GM19328 (cell line): ENCODE measurements around the gene TAS2R40.
"Not testable (repeated sequence)": the region's sequence is repeated elsewhere in the genome, so short reads cannot be mapped to it uniquely, and the experiment has no call there.

Experiments used
- ATAC-seq: cut with Tn5 transposase; IDR thresholded peaks from one replicate; pipeline ENCODE4 v1.9.1; 2021; ENCODE audit warnings: mild to moderate bottlenecking, moderate library complexity; ENCODE audit not compliant: unreplicated experiment

TAS2R40 gene

DNA sequence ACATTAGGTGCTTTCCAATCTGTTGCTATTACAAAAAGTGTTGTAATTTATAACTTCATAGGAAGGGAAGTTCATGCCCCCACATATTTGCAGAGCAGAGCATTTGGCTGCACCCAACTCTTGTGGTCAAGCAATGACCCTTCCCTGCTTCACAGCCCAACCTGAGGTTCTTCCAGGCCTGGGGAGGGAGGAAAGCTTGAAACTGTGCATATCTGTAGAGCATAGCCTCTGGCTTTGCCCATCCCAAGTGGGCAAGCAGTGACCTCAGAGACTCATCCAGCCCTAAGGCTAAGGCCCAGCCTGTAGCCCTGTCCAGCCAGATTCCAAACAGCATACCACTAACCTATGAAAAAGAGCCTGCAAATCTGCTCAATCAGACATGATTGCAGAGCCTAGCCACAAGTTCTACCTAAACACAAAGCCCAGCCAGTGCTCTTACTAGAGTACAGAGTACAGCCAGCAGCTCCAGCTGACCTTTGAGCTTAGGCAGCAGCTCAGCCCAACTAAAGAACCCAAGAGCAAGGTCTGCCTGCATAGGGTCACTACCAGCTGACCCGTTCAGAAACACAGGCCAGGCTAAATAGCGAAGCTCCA is 27.0 kb downstream of the TAS2R40 start:
- ATAC-seq = no peak

- ATAC-seq = no peak
These were observed 28.4 kb downstream of the TAS2R40 start for GRCh38 chr7:143250199-143250598.

DNA sequence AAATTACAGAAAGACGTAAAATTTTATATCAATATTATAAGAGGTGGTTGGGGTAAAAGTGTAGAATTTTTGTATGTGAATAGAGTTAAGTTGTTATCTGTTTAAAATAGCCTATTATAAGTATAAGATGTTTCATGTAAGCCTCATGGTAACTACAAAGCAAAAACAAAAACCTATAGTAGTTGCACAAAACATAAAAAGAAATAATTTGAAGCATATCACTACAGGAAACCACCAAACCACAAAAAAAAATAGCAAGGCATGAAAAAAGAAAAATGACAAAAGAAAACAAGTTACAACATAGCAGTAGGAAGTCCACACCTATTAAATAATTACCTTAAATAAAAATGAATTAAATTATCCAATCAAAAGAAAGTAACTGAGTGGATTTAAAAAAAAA is 29.0 kb downstream of the TAS2R40 start:
- no peak for ATAC-seq

DNA sequence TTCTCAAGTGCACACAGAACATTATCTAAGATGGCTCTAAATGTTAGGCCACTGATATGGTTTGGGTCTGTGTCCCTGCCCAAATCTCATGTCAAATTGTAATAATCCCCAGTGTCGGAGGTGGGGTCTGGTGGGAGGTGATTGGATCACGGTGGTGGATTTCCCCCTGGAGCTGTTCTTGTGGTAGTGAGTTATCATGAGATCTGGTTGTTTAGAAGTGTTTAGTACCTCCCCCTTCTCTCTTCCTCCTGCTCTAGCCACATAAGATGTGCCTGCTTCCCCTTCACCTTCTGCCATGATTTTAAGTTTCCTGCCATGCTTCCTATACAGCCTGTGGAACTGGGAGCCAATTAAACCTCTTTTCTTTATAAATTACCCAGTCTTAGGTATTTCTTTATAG is 30.2 kb downstream of the TAS2R40 start:
- ATAC-seq = no peak

GRCh38 chr7:143255564-143255963 is 33.7 kb downstream of the TAS2R40 start:
- ATAC-seq = no peak

DNA sequence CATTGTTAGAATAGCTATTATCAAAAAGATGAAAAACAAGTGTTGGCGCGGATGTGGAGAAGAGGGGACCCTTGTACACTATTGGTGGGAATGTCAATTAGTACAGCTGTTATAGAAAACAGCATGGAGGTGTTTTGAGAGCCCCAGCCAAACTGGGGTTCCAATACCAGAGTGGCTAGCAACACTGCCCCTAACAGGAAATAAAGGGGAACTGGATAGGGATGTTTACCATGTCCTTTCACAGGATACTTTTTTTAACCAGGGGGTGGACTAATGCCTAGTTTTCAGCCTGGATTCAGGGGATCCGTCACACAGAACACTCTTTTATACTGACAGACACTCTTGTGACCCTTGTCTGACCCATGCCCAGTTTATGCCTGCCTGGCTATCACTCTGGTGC is 34.5 kb downstream of the TAS2R40 start:
- no peak for ATAC-seq

GRCh38 chr7:143256932-143257331 is 35.1 kb downstream of the TAS2R40 start:
- peak; percentile 70 for ATAC-seq

GRCh38 chr7:143257501-143257900 is 35.7 kb downstream of the TAS2R40 start:
- no peak for ATAC-seq

DNA sequence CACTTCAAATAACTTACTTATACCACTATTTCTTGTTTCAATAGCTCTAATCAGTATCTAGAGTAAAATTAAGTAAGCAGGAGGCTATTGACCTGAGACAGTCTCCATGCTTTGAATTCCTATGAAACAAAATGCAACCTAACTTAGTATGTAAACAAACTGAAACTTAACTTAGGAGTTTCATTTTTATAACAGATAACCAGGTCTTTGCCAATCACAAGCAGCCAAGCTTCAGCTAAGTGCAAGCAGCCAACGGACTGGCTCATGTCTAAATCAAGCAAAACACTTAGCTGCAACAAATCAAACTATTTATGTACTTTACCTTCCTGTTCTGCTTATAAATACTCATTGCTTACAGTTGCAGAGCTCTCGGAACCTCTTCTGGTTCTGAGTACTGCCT is 37.0 kb downstream of the TAS2R40 start:
- peak; percentile 41 for ATAC-seq

- ATAC-seq = no peak
These were observed 37.9 kb downstream of the TAS2R40 start for GRCh38 chr7:143259765-143260164.

- no peak for ATAC-seq
These were observed 40.1 kb downstream of the TAS2R40 start for GRCh38 chr7:143261901-143262300.

DNA sequence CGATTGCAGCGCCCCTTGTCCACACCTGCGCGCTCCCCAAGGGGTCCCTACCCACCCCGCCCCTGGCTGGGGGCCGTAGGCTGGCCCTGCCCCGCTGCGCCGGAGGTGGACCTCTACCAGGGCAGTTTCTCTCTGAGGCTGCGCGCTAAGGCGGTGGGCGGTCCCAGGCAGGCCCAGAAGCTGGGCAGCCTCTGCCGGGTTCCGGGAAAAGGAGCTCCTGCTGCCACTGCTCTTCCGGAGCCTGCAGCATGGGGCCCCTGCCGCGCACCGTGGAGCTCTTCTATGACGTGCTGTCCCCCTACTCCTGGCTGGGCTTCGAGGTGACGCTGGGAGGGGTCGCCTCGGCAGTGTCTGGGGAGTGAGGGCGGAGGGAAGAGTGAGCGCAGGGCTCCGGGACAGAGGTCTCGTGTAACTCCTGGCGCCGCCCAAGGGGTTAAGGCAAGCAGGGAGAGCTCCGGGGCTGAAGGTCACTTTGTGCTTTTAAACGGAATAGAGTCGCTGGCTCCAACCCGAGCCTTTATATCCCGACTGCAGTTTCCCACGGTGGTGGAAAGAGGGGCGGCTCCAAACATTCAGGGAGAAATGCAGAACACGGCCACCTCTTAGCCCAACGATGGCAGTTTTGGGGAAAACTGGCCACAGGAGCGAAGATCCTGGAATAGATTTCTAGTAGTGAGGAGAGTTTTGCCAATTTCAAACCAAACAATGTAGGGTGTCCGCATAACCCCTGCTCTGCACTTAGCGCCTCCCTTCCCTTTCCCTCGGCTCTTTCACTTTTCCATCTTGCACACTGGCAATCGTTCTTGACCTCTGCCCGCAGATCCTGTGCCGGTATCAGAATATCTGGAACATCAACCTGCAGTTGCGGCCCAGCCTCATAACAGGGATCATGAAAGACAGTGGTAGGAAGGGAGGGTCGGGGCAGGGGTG is 41.7 kb downstream of the TAS2R40 start, which contains the start of gene GSTK1:
GSTK1 (plus strand) TSS at position 176 of the 930 bp plus-strand sequence; CDS start at position 249, 73 bp downstream.
- peak; percentile 97 for ATAC-seq

GRCh38 chr7:143264196-143264568 is 42.3 kb downstream of the TAS2R40 start:
- not testable (repeated sequence) for ATAC-seq

DNA sequence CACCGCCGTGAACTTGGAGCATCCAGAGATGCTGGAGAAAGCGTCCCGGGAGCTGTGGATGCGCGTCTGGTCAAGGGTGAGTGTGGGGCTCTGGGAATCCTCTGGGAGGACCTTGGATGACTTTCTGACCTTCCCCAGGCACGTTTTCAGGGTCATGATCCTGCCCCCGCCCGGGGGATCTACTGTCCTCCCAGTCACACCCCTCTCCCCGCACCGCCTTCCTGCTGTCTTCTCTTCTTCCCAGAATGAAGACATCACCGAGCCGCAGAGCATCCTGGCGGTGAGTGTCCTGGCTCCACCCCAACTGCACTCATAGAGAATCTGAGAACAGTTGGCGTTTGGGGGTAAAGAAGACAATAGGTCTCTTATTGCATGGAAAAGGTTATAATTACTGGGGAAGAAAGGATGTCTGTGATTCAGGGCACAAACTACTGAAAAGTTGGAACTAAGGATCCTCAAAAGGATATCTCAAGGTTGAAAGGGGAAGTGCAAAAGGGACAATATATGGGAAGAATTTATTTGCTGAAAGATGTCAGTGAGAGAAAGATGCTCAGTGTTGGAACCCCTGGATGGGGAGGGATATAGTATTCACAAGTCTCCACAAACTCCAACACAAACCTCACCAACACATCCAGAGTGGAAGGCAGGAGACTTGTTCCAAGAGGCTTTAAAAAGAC is 43.3 kb downstream of the TAS2R40 start:
- no peak for ATAC-seq

- ATAC-seq = no peak
These were observed 47.4 kb downstream of the TAS2R40 start for GRCh38 chr7:143269251-143269650.

DNA sequence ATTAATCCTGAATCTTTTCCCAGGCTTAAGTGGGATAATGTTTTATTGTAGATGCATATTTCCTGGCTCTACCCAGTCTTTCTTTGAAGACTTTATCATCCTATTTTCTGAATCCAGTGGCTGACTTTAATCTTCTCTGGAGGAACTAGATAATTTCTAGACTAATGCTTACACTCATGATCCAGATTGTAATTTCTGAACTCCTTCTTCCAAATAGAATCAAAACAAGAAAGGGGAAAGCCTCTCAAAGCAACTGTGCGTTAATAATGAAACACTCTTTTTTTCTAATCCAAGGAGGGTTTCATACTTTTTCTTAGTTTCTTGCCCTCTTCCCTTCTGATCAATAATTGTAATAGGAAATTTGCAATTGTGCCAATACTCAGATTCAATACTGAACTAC is 49.4 kb downstream of the TAS2R40 start:
- ATAC-seq = no peak
